Hematopoietic multipotent progenitor cell treated with erythropoietin and hydrocortisone succinate and interleukin-3 and kit ligand, for 15 days (in vitro differentiated cells): ENCODE data around the gene KCNJ12.

ENCODE experiments used
- DNase-seq: peaks from one replicate; pipeline ENCODE4 v3.0.0-alpha.2; 2015; ENCODE audit warnings: low spot score

The KCNJ12 gene

DNA sequence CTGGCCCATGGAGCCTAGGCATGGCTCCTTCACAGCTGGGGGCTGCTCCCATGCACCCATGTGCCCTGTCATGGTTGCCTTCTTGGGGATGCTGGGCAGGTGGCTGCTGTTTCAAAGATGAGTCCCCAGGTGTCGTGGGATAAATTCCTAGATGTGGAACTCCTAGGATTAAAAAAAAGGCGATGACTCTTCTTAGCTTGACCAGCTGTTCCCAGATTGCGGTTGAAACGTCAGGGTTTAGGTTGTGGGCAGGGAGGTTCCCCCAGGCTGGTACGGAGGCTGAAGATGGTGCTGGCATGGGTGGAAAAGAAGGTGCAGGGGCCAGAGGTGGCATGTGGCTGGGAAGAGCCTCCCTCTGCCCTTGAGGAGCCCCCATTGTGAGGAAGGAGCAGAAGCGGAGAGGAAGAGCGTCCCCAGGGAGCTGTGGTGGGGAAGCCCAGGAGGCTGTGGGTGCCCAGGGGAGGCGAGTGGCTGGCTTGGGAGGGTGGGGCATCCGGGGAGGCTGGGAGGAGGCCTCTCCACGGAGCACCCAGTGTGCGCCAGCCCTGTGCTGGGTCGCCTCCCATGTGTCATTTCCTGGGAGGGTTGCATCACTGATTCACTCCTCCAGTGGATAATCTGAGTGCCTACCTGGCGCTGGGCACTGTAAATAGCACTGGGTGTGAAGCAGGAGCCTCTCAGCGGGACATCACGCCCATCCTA, 7.5 kb upstream of the KCNJ12 start:
- no peak for DNase-seq

GRCh38 chr17:21369395-21369794, 6.8 kb upstream of the KCNJ12 start:
- DNase-seq = no peak

- DNase-seq = no peak
These were observed 5.7 kb upstream of the KCNJ12 start for GRCh38 chr17:21370430-21370829.

DNA sequence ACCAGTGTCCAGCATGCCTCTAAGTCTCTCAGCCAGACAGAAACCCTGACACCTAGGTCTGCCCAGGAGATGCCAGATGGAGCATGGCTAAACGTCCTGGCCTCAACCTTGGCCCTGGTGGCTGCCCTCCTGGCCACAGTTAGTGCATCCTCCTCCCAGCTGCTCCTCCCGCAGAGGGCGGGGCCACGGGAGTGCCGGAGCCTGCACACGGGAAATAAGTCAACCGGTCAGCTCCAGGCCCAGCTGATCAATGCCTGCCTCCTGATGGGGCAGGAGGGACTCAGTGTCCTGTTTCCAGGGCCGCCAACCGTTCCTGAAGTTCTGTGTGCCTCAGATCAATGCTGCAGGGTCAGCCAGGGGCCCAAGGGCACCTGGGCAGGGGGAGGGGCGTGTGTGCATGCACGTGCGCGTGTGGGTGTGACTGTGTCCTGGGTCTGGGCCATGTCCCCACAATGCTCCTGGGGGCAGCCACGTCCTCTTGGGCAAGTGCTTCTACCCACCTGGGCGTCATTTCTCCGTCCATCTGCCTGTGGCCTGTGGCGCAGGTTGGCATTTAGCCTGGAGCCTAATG, 4.6 kb upstream of the KCNJ12 start:
- DNase-seq = no peak

GRCh38 chr17:21372256-21372954, 3.8 kb upstream of the KCNJ12 start:
- DNase-seq = no peak

GRCh38 chr17:21373036-21373435, 3.1 kb upstream of the KCNJ12 start:
- DNase-seq = no peak

GRCh38 chr17:21373696-21374440, 2.3 kb upstream of the KCNJ12 start:
- no peak for DNase-seq

GRCh38 chr17:21374441-21375161, 1.6 kb upstream of the KCNJ12 start:
- no peak for DNase-seq

GRCh38 chr17:21375162-21375560, 996 bp upstream of the KCNJ12 start:
- DNase-seq = no peak

DNA sequence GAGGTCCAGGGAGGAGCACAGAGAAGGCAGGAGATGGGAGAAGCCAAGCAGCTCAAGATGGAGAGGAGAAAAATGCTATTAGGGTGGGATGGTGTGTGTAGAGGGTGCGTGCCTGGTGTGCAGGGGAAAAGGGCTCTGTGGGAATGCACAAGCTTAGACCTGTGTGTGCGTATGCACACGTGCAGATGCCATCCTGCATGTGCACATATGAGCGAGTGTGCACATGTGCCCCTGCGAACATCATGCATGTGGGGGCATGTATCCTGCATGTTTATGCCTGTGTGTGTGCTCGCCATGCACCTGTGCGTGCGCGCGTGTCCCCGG, 438 bp upstream of the KCNJ12 start:
- no peak for DNase-seq

DNA sequence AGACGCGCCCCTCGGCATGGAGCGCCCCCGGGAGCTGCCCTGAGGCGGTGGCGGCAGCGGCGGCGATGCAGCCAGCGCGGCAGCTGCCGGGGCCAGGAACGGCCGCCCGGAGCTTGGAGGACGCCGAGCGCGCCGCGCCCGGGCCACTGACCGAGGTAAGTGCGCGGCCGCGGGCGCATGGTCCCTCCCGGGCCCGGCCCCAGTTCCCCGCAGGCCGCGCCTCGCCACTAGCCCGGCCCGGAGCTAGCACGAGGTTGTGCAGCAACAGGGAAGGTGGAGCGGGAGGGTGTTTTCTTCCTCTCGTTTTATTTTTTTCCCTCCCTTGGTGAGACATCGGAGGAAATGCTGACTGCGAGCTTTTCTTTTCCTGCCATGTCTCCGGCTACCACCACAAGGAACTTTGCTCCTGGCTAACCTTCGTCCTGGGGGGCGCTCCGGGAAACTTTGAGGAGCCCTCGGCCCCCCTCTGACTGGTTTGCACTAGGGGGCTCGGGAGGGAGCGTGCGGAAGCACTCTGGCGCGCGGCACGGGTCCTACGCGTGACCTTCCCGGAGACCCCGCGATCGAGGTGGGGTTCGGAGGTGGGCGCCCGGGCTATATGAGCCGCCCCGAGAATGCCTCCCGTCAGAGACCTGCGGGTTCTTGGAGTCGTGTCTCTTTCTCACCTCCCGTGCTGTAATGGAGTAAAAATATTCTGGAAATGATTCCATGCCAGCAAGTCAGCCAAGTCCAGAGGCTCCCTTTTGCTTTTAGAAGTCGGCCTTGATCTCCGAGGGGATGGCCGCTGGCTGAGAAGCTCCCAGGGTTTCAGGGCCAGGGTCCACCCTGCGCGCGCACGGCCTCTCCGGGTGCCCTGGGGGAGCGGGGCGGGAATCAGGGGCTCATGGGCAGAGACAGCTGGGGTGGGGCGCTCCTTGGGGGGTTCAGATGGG, 868 bp downstream of the KCNJ12 start:
- DNase-seq = no peak

- no peak for DNase-seq
These were observed 1.7 kb downstream of the KCNJ12 start for GRCh38 chr17:21377705-21378396.

GRCh38 chr17:21378553-21378952, 2.4 kb downstream of the KCNJ12 start:
- DNase-seq = no peak

GRCh38 chr17:21379080-21379711, 3.0 kb downstream of the KCNJ12 start:
- no peak for DNase-seq

- DNase-seq = no peak
These were observed 4.5 kb downstream of the KCNJ12 start for GRCh38 chr17:21380659-21381058.

GRCh38 chr17:21381076-21381706, 5.0 kb downstream of the KCNJ12 start:
- no peak for DNase-seq

GRCh38 chr17:21382560-21383495, 6.7 kb downstream of the KCNJ12 start:
- DNase-seq = no peak

DNA sequence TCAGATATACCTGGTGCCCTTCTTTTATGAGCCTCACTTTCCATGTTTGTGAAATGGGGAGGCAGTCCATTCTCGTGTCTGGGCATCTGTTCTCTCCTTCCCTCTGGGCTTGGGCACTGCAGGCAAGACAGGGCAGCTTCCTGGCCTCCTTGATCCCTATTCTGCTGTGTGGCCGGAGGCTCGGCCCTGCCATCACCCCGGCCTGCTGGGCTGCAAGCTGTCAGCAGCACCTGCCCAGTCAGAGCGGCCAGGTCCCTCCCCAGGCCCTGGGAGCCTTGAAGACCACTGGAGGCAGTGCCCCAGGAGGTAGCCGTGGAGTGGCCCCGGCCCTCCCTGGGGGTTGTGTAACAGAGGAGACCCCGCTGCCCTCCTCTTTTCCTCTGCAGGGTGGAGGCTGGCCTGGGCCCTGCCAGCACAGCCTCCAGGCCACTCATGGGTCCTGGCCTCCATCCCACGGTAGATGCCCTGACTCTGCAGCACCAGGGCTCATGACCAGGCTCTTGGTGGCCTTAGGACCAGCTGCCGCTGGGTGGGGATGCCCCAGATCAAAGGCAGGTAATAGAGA, 9.2 kb downstream of the KCNJ12 start:
- no peak for DNase-seq
